GM04504 (cell line): ENCODE measurements around the gene PRTG.
"Not testable (repeated sequence)": the region's sequence is repeated elsewhere in the genome, so short reads cannot be mapped to it uniquely, and the experiment has no call there.

Experiments used
- DNase-seq: peaks from one replicate; pipeline ENCODE4 v3.0.0-alpha.2; 2012; ENCODE audit warnings: low read depth

Gene PRTG

DNA sequence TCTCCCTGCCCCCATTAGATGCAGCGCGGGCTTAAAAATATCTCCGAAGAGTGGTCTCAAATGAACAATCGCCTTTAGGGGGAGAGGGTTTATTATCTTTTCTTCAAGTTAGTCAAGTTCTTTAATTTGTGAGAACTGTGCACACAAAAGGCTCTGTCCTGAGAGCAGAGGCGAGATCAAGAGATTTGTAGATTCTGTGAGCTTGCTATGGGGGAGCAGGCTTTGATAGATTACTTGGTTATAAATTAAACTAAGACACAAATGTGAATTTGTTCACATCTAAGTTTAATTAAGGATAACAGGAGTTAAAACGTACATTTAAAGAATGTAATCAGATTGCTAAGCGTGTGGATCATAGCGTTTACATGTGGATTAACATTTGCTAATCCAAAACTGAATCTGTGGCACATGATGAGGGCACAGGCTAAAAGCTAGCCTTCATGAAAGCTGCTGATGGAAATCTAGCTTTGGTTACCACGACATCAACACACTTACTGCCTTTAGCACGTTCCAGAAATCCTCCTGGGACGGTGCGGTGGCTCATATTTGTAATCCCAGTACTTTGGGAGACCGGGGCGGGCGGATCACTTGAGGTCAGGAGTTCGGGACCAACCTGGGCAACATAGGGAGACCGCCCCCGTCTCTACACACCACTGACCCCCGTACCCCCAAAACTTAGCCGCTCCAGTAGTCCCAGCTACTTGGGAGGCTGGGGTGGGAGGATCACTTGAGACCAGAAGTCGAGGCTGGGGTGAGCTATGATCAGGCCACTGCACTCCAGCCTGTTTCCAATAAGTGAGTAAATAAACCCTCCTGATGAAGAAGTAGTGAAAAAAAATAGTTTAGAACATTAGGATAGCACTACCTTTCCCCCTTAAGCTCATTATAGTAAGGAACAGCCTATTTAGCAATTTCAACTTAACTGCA lies 1.0 kb upstream of the PRTG start:
- no peak for DNase-seq

GRCh38 chr15:55742498-55742926 lies 440 bp downstream of the PRTG start:
- DNase-seq, result no peak

GRCh38 chr15:55741833-55742497 lies 987 bp downstream of the PRTG start:
- no peak for DNase-seq

- DNase-seq, result no peak
Observed at GRCh38 chr15:55740981-55741832, 1.7 kb downstream of the PRTG start.

- DNase-seq, result no peak
Observed at GRCh38 chr15:55740359-55740878, 2.5 kb downstream of the PRTG start.

GRCh38 chr15:55739641-55740040 lies 3.3 kb downstream of the PRTG start:
- DNase-seq, result no peak

DNA sequence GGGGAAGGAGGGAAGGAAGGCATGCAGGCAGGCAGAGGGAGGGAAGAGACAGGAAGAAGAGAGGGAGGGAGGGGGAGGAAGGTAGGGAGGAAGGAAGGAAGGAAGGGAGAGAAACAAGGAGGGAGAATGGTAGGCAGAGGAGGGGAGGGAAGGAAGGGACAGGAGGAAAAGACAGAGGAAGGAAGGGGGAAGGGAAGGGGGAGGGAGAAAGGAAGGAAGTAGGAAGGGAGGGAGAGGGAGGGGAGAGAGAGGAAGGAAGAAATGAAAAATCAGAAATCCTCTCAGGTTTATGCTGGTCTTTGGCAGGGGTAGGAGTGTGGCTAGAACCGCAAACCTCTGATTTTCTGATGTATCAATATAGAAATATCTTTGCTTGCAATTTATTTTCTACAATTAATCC lies 4.2 kb downstream of the PRTG start:
- DNase-seq, result no peak

- no peak for DNase-seq
Observed at GRCh38 chr15:55737373-55737772, 5.6 kb downstream of the PRTG start.

DNA sequence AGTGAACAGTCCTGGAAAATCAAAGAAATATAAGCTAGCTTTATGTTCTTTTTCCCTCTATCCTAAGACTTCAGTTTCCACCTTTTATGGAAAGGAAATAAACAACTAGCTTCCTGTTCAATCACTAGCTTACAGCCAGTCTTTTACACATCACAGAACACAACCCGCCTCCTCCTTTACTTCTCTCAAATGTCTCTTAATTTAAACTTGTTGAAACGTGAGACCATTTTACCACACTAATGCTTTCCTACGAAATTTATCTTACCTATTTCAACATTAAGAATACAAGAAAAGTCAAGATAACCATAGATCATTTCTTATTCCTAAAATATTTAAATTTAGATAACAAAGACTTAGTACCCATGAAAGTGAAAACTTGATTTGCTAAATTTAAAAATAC lies 6.2 kb downstream of the PRTG start:
- no peak for DNase-seq

- no peak for DNase-seq
Observed at GRCh38 chr15:55734641-55735040, 8.3 kb downstream of the PRTG start.

DNA sequence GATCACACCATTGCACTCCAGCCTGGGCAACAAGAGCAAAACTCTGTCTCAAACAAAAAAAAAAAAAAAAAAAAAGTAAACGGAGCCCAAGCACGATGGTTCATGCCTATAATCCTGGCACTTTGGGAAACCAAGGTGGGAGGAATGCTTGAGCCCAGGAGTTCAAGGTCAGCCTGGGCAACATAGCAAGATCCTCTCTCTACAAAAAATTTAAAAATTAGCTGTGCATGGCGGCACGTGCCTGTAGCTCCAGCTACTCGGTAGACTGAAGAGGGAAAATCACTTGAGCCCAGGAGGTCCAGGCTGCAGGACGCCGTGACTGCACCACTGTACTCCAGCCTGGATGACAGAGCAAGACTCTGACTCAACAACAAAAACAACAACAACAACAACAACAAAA lies 9.5 kb downstream of the PRTG start:
- DNase-seq, result not testable (repeated sequence)

DNA sequence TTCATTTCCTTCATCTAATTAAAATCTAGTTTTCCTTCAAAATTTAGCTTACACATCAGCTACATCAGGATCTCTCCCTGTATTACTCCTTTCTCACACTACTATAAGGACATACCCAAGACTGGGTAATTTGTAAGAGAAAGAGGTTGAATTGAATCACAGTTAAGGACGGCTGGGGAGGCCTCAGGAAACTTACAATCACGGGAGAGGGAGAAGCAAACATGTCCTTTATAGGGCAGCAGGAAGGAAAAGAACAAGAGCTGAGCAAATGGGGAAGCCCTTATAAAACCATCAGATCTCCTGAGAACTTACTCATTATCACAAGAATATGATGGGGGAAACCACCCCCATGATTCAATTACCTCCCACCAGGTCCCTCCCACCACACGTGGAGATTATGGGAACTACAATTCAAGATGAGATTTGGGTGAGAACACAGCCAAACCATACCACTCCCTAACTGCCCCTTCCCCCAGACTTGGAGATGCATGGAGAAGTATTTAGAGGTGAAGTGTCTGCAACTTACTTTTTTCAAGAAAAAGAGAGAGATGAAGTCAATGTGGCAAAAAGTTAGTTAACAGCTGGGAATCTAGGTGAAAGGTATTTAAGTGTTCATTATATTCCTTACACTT lies 21.3 kb downstream of the PRTG start:
- no peak for DNase-seq

- no peak for DNase-seq
Observed at GRCh38 chr15:55715355-55716076, 27.4 kb downstream of the PRTG start.

GRCh38 chr15:55714064-55714463 lies 28.9 kb downstream of the PRTG start:
- DNase-seq, result no peak

DNA sequence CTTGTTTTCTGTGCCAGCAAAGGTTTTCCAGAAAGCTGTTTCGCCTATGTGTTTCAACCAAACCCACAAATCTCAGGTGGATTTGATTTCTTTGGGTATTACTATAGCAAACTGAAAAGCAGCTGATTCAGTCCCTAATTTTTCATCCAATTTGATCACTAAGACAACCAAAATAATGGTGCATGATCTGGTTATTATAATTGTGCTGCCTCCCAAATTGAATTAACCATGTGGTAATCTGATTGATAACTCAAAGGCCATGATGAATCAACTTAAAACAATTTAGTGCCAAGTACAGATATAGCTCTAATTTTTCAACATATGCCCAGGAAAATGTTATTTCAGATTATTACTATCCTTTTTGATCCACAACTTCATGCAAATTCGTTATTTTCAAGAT lies 30.6 kb downstream of the PRTG start:
- no peak for DNase-seq

DNA sequence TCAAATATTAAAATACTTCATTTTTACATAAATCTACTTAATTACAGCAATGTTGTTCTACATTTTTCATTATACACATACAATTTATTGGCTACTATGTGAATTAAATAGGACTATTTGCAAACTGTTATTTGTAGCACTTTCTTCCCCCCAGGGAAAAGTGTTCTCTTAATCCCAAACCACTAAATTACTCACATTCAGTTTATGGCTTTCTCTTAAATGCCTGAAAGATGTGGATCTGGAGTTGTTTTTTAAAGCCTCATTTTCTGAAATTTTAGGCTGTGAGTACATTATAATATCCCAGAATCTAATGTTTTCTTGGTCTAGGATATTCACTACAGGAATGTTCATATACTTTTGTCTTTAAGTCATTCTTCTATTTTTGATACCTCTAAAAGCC lies 32.7 kb downstream of the PRTG start:
- DNase-seq, result no peak

DNA sequence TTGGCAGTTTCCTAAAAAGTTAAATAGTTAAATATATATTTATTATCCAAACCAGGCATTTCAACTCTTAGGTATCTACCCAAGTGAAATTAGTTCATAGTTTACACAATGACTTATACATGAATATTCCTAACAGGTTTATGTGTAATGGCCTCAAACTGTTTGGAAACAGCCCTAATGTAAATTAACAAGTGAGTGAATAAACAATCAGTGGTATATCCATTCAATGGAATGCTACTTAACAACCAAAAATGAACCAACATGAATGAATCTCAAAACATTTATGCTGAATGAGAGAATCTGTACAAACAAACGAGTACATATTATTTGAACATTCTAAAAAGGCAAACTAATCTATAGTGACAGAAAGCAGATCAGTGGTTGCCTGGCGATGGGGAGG lies 33.5 kb downstream of the PRTG start:
- DNase-seq, result no peak

GRCh38 chr15:55708720-55709119 lies 34.2 kb downstream of the PRTG start:
- no peak for DNase-seq

DNA sequence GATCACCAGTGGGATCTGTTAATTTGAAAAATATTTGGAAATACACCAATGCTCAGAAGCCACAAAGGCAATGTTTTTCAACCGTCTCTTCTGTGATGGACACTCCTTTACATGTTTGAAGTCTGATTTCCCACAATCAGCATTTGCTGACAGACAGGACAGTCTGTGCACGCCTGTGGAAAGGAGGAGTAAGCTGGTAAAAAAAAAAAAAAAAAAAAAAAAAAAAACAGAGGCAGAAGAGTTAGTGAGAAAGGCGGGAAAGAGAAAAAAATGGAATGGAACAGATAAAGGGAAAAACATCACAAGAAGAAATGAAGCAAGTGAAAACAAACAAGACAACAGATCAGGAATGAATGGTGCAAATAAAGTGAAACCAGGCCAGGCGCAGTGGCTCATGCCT lies 35.0 kb downstream of the PRTG start:
- no peak for DNase-seq

- no peak for DNase-seq
Observed at GRCh38 chr15:55707518-55707917, 35.4 kb downstream of the PRTG start.

DNA sequence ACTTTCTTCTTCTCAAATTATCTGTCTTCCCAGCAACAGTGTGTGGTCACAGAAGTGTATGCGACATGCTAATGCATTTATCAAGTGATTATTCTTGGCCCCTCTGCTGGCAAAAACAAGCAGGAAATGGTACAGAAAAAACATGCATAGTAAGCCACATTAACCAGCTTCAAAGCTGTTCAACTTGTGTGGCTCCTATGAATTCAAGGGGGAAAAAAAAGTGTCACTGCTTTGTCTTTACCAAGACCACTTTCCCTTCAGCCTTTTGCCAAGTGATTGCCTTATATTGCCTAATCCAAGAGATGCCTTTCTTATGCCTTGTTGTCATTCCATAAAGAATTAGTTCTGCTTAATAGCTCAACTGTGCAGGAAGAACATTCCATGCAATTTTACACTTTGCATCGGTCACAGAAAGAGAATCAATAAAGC lies 39.1 kb downstream of the PRTG start:
- no peak for DNase-seq
